IPS-20b (cell line): ENCODE results near the gene ASGR2.
"Not testable (repeated sequence)": the region's sequence is repeated elsewhere in the genome, so short reads cannot be mapped to it uniquely, and the experiment has no call there.

Experiments
- H3K27ac ChIP-seq: one replicate; pipeline ENCODE4 v1.5.1; 2013; ENCODE audit warnings: low read length
- H3K27me3 ChIP-seq: 2 replicates; pipeline ENCODE4 v1.6.1; 2013; ENCODE audit warnings: mild to moderate bottlenecking, low read length, inconsistent platforms; ENCODE audit not compliant: insufficient read depth
- H3K36me3 ChIP-seq: 2 replicates; pipeline ENCODE4 v1.6.1; 2013; ENCODE audit warnings: low read depth, mild to moderate bottlenecking, inconsistent platforms, low read length, moderate library complexity; ENCODE audit not compliant: insufficient read depth
- H3K4me1 ChIP-seq: 2 replicates; pipeline ENCODE4 v1.6.1; 2013; ENCODE audit warnings: mild to moderate bottlenecking, control low read depth, inconsistent platforms, low read length, moderate library complexity; ENCODE audit not compliant: insufficient read depth
- H3K4me3 ChIP-seq: 2 replicates; pipeline ENCODE4 v1.5.1; 2013; ENCODE audit warnings: mild to moderate bottlenecking, low read length, inconsistent platforms
- H3K9ac ChIP-seq: 2 replicates; pipeline ENCODE4 v1.6.1; 2013; ENCODE audit warnings: low read depth, mild to moderate bottlenecking, inconsistent platforms, low read length, moderate library complexity
- H3K9me3 ChIP-seq: 2 replicates; pipeline ENCODE4 v1.6.1; 2013; ENCODE audit warnings: mild to moderate bottlenecking, low read depth, low read length, inconsistent platforms; ENCODE audit not compliant: insufficient read depth

ASGR2 gene

GRCh38 chr17:7123844-7124243, 9.2 kb upstream of the ASGR2 start:
- Histone ChIP-seq H3K36me3 (no peaks in the 10 kb centered on the region), H3K9me3 (no peaks in the 10 kb centered on the region), H3K4me3 (no peak overlapping the region), H3K4me1 (no peaks in the 10 kb centered on the region), H3K27ac (no peak overlapping the region), H3K27me3 (no peaks in the 10 kb centered on the region; the same call in 1 of the 2 replicates), H3K9ac (no peak overlapping the region)

- Histone ChIP-seq H3K27me3 (no peaks in the 10 kb centered on the region; the same call in 1 of the 2 replicates), H3K4me1 (no peaks in the 10 kb centered on the region), H3K4me3 (no peak overlapping the region), H3K9me3 (no peaks in the 10 kb centered on the region), H3K27ac (no peak overlapping the region), H3K9ac (no peak overlapping the region), H3K36me3 (no peaks in the 10 kb centered on the region)
Measured at GRCh38 chr17:7122381-7122780, 7.8 kb upstream of the ASGR2 start.

- H3K9ac ChIP-seq, H3K36me3 ChIP-seq, H3K4me3 ChIP-seq, H3K27ac ChIP-seq, H3K4me1 ChIP-seq, H3K9me3 ChIP-seq, H3K27me3 ChIP-seq: not testable (repeated sequence)
Measured at GRCh38 chr17:7120635-7121034, 6.0 kb upstream of the ASGR2 start.

- no peak overlapping the region for H3K27ac ChIP-seq
- no peaks in the 10 kb centered on the region; the same call in 1 of the 2 replicates for H3K27me3 ChIP-seq
- no peak overlapping the region for H3K9ac ChIP-seq
- H3K4me3 ChIP-seq = no peak overlapping the region
- H3K4me1 ChIP-seq = no peaks in the 10 kb centered on the region; the same call in 1 of the 2 replicates
- H3K36me3 ChIP-seq = no peaks in the 10 kb centered on the region
- H3K9me3 ChIP-seq = no peaks in the 10 kb centered on the region
Measured at GRCh38 chr17:7120123-7120522, 5.5 kb upstream of the ASGR2 start.

GRCh38 chr17:7119314-7119713, 4.7 kb upstream of the ASGR2 start:
- H3K36me3 ChIP-seq = no peaks in the 10 kb centered on the region
- H3K4me3 ChIP-seq = no peak overlapping the region
- H3K9ac ChIP-seq = no peak overlapping the region
- no peaks in the 10 kb centered on the region; the same call in 1 of the 2 replicates for H3K4me1 ChIP-seq
- H3K9me3 ChIP-seq = no peaks in the 10 kb centered on the region
- no peaks in the 10 kb centered on the region; the same call in 1 of the 2 replicates for H3K27me3 ChIP-seq
- H3K27ac ChIP-seq = no peak overlapping the region

- H3K4me3 ChIP-seq = no peak overlapping the region
- H3K9me3 ChIP-seq = no peaks in the 10 kb centered on the region
- H3K36me3 ChIP-seq = no peaks in the 10 kb centered on the region
- H3K27me3 ChIP-seq = no peaks in the 10 kb centered on the region
- no peak overlapping the region for H3K27ac ChIP-seq
- no peak overlapping the region for H3K9ac ChIP-seq
- H3K4me1 ChIP-seq = no peaks in the 10 kb centered on the region; the same call in 1 of the 2 replicates
Measured at GRCh38 chr17:7114875-7115614, 423 bp upstream of the ASGR2 start.

GRCh38 chr17:7113273-7114071, 1.1 kb downstream of the ASGR2 start:
- Histone ChIP-seq H3K36me3 (no peaks in the 10 kb centered on the region), H3K4me1 (no peaks in the 10 kb centered on the region; the same call in 1 of the 2 replicates), H3K9me3 (no peaks in the 10 kb centered on the region), H3K27me3 (no peaks in the 10 kb centered on the region), H3K9ac (no peak overlapping the region), H3K27ac (no peak overlapping the region), H3K4me3 (no peak overlapping the region)

- no peaks in the 10 kb centered on the region; the same call in 1 of the 2 replicates for H3K4me1 ChIP-seq
- no peak overlapping the region for H3K9ac ChIP-seq
- H3K27ac ChIP-seq = no peak overlapping the region
- H3K27me3 ChIP-seq = no peaks in the 10 kb centered on the region
- H3K4me3 ChIP-seq = no peak overlapping the region
- no peaks in the 10 kb centered on the region for H3K9me3 ChIP-seq
- no peaks in the 10 kb centered on the region for H3K36me3 ChIP-seq
Measured at GRCh38 chr17:7112510-7113108, 2.0 kb downstream of the ASGR2 start.

GRCh38 chr17:7111784-7112509, 2.7 kb downstream of the ASGR2 start:
- Histone ChIP-seq H3K9ac (no peak overlapping the region), H3K4me1 (no peaks in the 10 kb centered on the region; the same call in 1 of the 2 replicates), H3K4me3 (no peak overlapping the region), H3K27ac (no peak overlapping the region), H3K27me3 (no peaks in the 10 kb centered on the region), H3K36me3 (no peaks in the 10 kb centered on the region), H3K9me3 (no peaks in the 10 kb centered on the region)

GRCh38 chr17:7110617-7111306, 3.9 kb downstream of the ASGR2 start:
- Histone ChIP-seq H3K4me3 (no peak overlapping the region), H3K9me3 (no peaks in the 10 kb centered on the region), H3K27ac (no peak overlapping the region), H3K4me1 (no peaks in the 10 kb centered on the region; the same call in 1 of the 2 replicates), H3K36me3 (no peaks in the 10 kb centered on the region), H3K27me3 (no peaks in the 10 kb centered on the region), H3K9ac (no peak overlapping the region)
